Measurements from ENCODE around the gene AVPR1B. TPM values are rescaled to one million over a fixed set of nuclear protein-coding genes. Genes with fewer than 3 reads are reported as not detected.
A peak's percentile ranks its signal among the peaks of the same experiment; 100 is the strongest.

Gene AVPR1B
- total RNA-seq, 4 donors from 2014 or later = 0.18 to 0.62 TPM; not detected in 2

- H3K27ac ChIP-seq = peak overlapping the region; percentile 45 to 70
- TF ChIP-seq POLR2A (IDR thresholded peaks at IDR 0.05) (no peak), CTCF (IDR thresholded peaks at IDR 0.05) (no peak)
- no peaks in the 10 kb centered on the region for H3K4me1 ChIP-seq
- DNase-seq = peak; percentile 24 to 34
- no peaks in the 10 kb centered on the region for H3K9me3 ChIP-seq
- no peaks in the 10 kb centered on the region for H3K36me3 ChIP-seq
- H3K4me3 ChIP-seq = no peak overlapping the region
- intact Hi-C loops (cut with DNase I; ENCODE audit: low total_unique reads) = no loop called here
- H3K27me3 ChIP-seq = no peaks in the 10 kb centered on the region
Observed at GRCh38 chr1:206081856-206082255, 35.3 kb downstream of the AVPR1B start.

DNA sequence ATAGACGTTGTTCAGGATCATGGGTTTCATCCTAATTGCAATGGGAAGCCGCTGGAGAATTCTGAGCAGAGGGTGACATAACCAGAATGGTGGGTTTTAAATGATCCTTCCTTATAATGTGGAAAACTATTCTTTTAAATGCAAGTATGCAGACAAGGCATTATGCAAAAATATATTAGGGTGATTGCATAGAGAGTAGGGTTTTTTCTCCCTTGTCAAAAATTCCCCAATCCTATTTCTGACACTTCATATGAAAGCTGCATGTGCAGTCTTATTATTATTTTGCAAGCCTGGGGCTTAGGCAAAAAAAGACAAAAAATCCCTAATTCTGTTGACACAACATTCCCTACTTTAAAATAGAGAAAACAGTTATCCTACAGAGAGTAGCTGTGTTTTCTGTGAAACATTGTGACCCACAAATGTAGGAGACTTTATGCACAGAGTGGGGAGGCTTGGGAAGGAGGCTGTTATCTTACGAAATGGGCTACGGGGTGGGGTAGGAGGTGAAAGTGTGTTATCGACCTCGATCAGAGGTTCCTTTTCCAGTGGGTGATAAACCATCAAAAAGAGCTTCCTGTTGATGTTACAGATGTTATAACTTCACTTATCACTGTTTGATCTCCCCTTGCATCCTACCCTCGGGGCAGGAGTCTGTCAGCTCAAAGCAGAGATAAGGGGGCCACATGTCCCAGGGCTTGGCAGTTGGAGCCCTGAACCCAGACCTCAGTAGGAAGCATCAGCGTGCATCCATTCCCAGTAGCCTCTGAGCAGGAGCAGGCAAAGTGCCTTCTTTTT, 37.0 kb downstream of the AVPR1B start:
- Histone ChIP-seq H3K9me3 (no peaks in the 10 kb centered on the region), H3K4me3 (no peak overlapping the region), H3K27me3 (no peaks in the 10 kb centered on the region), H3K36me3 (no peaks in the 10 kb centered on the region), H3K27ac (no peak overlapping the region), H3K4me1 (no peaks in the 10 kb centered on the region)
- DNase-seq = no peak
- TF ChIP-seq CTCF (IDR thresholded peaks at IDR 0.05) (no peak), POLR2A (IDR thresholded peaks at IDR 0.05) (no peak)
- intact Hi-C loops (cut with DNase I; ENCODE audit: low total_unique reads) = no loop called here

GRCh38 chr1:206079135-206079534, 38.1 kb downstream of the AVPR1B start:
- Histone ChIP-seq H3K4me1 (no peaks in the 10 kb centered on the region), H3K36me3 (no peaks in the 10 kb centered on the region), H3K4me3 (no peak overlapping the region), H3K27ac (no peak overlapping the region), H3K9me3 (no peaks in the 10 kb centered on the region), H3K27me3 (no peaks in the 10 kb centered on the region)
- TF ChIP-seq POLR2A (IDR thresholded peaks at IDR 0.05) (no peak), CTCF (IDR thresholded peaks at IDR 0.05) (no peak)
- intact Hi-C loops (cut with DNase I; ENCODE audit: low total_unique reads) = no loop called here
- no peak for DNase-seq

DNA sequence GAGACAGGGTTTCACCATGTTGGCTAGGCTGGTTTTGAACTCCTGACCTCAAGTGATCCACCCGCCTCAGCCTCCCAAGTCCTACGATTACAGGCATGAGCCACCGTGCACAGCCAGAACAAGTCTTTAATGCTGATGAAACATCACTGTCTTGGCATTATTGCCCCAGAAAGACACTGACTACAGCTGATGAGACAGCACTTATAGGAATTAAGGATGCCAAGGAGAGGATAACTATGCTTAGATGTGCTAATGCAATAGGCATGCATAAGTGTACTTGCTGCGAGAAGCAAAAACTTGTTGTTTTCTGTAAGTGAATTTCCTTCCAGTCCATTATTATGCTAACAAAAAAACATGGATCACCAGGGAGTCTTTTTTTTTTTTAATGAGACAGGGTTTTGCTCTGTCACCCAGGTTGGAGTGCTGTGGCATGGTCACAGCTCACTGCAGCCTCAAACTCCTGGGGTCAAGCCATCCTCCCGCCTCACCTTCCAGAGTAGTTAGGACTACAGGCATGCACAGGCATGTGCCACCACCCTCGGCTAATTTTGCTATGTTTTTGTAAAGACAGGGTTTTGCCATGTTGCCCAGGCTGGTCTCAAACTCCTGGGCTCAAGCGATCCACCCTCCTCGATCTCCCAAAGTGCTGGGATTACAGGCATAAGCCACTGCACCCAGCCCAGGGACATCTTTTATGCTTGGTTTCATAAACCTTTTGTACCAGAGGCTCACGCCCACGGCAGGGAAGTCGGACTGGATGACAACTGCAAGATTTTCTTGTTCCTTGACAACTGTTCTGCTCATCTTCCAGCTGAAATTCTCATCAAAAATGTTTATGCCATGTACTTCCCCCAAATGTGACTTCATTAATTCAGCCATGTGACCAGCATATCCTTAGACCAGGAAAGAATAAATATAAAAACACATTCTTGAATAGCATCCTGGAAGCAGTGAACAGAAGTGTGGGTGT, 41.1 kb downstream of the AVPR1B start:
- Histone ChIP-seq H3K9me3 (no peaks in the 10 kb centered on the region), H3K27ac (peak overlapping the region in 1 of 2 donors; percentile 40), H3K36me3 (no peaks in the 10 kb centered on the region), H3K4me1 (no peaks in the 10 kb centered on the region), H3K27me3 (no peaks in the 10 kb centered on the region), H3K4me3 (no peak overlapping the region)
- intact Hi-C loops (cut with DNase I; ENCODE audit: low total_unique reads) = no loop called here
- no peak for TF ChIP-seq CTCF (IDR thresholded peaks at IDR 0.05)
- TF ChIP-seq POLR2A (IDR thresholded peaks at IDR 0.05) = no peak
- no peak for DNase-seq

GRCh38 chr1:206074839-206075238, 42.3 kb downstream of the AVPR1B start:
- Histone ChIP-seq H3K27ac (no peak overlapping the region), H3K27me3 (no peaks in the 10 kb centered on the region), H3K9me3 (no peaks in the 10 kb centered on the region), H3K4me3 (no peak overlapping the region), H3K36me3 (no peaks in the 10 kb centered on the region), H3K4me1 (no peaks in the 10 kb centered on the region)
- intact Hi-C loops (cut with DNase I; ENCODE audit: low total_unique reads) = no loop called here
- DNase-seq = no peak
- TF ChIP-seq POLR2A (IDR thresholded peaks at IDR 0.05) (no peak), CTCF (IDR thresholded peaks at IDR 0.05) (no peak)

Data from uterus (tissue), 4 donors.